Suprapubic skin (tissue), 4 donors: ENCODE results near the gene EMP3.
A peak's percentile ranks its signal among the peaks of the same experiment; 100 is the strongest.

Experiments
- CTCF ChIP-seq, 2 donors: fragments of 200-600 bp in 1 of 2; fragments of 450-650 bp in 1 of 2; sonication (generic) in 1 of 2; IDR thresholded peaks; one replicate each; pipeline ENCODE4 v1.5.1; 2016 to 2019; ENCODE audit warnings: antibody characterized with exemption in 2 of 2, mild to moderate bottlenecking in 1 of 2, moderate library complexity in 1 of 2
- POLR2A ChIP-seq, 2 donors: fragments of 450-650 bp; IDR thresholded peaks; one replicate each; pipeline ENCODE4 v1.6.1; 2017; ENCODE audit warnings: antibody characterized with exemption in 2 of 2, mild to moderate bottlenecking in 2 of 2, moderate library complexity in 2 of 2
- POLR2AphosphoS5 ChIP-seq, 3 donors: sonication (generic); formaldehyde crosslinking; IDR thresholded peaks; one replicate each; pipeline ENCODE4 v1.6.1; 2017; ENCODE audit warnings: antibody characterized with exemption in 3 of 3

GRCh38 chr19:48290771-48291488 is 34.4 kb upstream of the EMP3 start:
- TF ChIP-seq CTCF (IDR thresholded peaks at IDR 0.05) = peak; percentile 96 to 99
- no peak for TF ChIP-seq POLR2A (IDR thresholded peaks at IDR 0.05)
- no peak for TF ChIP-seq POLR2AphosphoS5 (IDR thresholded peaks at IDR 0.05)
